Activated naive CD8-positive, alpha-beta T cell treated with anti-CD3 and anti-CD28 coated beads for 36 hours (primary cell): Measurements from ENCODE around the gene JAK2. TPM values are rescaled to one million over a fixed set of nuclear protein-coding genes. Genes with fewer than 3 reads are reported as not detected.
"Not testable (repeated sequence)": the region's sequence is repeated elsewhere in the genome, so short reads cannot be mapped to it uniquely, and the experiment has no call there.

Source experiments
- DNase-seq: peaks from one replicate; pipeline ENCODE4 v3.0.0; 2021
- H3K27ac Mint-ChIP-seq: one replicate; pipeline ENCODE4 v1.8.0; 2022; ENCODE audit warnings: mild to moderate bottlenecking, moderate library complexity, mixed read lengths
- H3K27me3 Mint-ChIP-seq: one replicate; pipeline ENCODE4 v1.8.0; 2022; ENCODE audit warnings: mild to moderate bottlenecking, mixed read lengths
- H3K36me3 Mint-ChIP-seq: one replicate; pipeline ENCODE4 v1.8.0; 2021; ENCODE audit warnings: mild to moderate bottlenecking, mixed read lengths
- H3K4me1 Mint-ChIP-seq: one replicate; pipeline ENCODE4 v1.8.0; 2021; ENCODE audit warnings: mixed read lengths
- H3K4me3 Mint-ChIP-seq: one replicate; pipeline ENCODE4 v1.8.0; 2022; ENCODE audit warnings: mild to moderate bottlenecking, moderate library complexity, mixed read lengths
- H3K9me3 Mint-ChIP-seq: one replicate; pipeline ENCODE4 v1.8.0; 2022; ENCODE audit warnings: mixed read lengths
- total RNA-seq, 2 experiments: library from RNA; stranded (reverse); gene quantifications; one replicate each; pipeline ENCODE4 v1.2.3, GENCODE V29; 2021

JAK2 gene
- total RNA-seq, result 10 to 100 TPM; 33.7 to 35.8 TPM

GRCh38 chr9:4984621-4985385 is at the start of gene JAK2:
Gene JAK2 (plus strand): TSS chr9:4985272. CDS start chr9:5021988, 36,716 bp downstream.
- H3K27me3 Mint-ChIP-seq, result no peaks in the 10 kb centered on the region
- H3K27ac Mint-ChIP-seq, result peak within 1 kb of the TSS; percentile 96
- peaks cover 42% of the 10 kb centered on the region for H3K4me1 Mint-ChIP-seq
- H3K9me3 Mint-ChIP-seq, result no peaks in the 10 kb centered on the region
- DNase-seq, result peak; percentile 90
- H3K36me3 Mint-ChIP-seq, result peaks cover 13% of the 10 kb centered on the region
- H3K4me3 Mint-ChIP-seq, result peak within 1 kb of the TSS; percentile 89

GRCh38 chr9:4936277-4936676 is 48.8 kb upstream of the JAK2 start:
- Mint-ChIP-seq H3K27me3 (no peaks in the 10 kb centered on the region), H3K4me3 (peak overlapping the region; percentile 63), H3K27ac (peak overlapping the region; percentile 96), H3K9me3 (peaks cover 3% of the 10 kb centered on the region), H3K4me1 (peaks cover 53% of the 10 kb centered on the region), H3K36me3 (peaks cover 7% of the 10 kb centered on the region)
- DNase-seq, result no peak

GRCh38 chr9:4936823-4937222 is 48.2 kb upstream of the JAK2 start:
- H3K27ac Mint-ChIP-seq, result peak overlapping the region; percentile 90
- peak; percentile 30 for DNase-seq
- H3K4me3 Mint-ChIP-seq, result peak overlapping the region; percentile 47
- peaks cover 3% of the 10 kb centered on the region for H3K9me3 Mint-ChIP-seq
- H3K4me1 Mint-ChIP-seq, result peaks cover 53% of the 10 kb centered on the region
- H3K36me3 Mint-ChIP-seq, result peaks cover 6% of the 10 kb centered on the region
- no peaks in the 10 kb centered on the region for H3K27me3 Mint-ChIP-seq

- Mint-ChIP-seq H3K36me3 (peaks cover 5% of the 10 kb centered on the region), H3K4me3 (peak overlapping the region; percentile 47), H3K27me3 (no peaks in the 10 kb centered on the region), H3K4me1 (peaks cover 57% of the 10 kb centered on the region), H3K9me3 (peaks cover 3% of the 10 kb centered on the region), H3K27ac (peak overlapping the region; percentile 90)
- peak; percentile 25 for DNase-seq
Measured at GRCh38 chr9:4937446-4937845, 47.6 kb upstream of the JAK2 start.

- peaks cover 5% of the 10 kb centered on the region for H3K36me3 Mint-ChIP-seq
- H3K4me1 Mint-ChIP-seq, result peaks cover 67% of the 10 kb centered on the region
- H3K4me3 Mint-ChIP-seq, result no peak overlapping the region
- peak overlapping the region; percentile 91 for H3K27ac Mint-ChIP-seq
- H3K27me3 Mint-ChIP-seq, result no peaks in the 10 kb centered on the region
- no peak for DNase-seq
- peaks cover 3% of the 10 kb centered on the region for H3K9me3 Mint-ChIP-seq
Measured at GRCh38 chr9:4938496-4938895, 46.6 kb upstream of the JAK2 start.

- peak overlapping the region; percentile 91 for H3K27ac Mint-ChIP-seq
- H3K4me3 Mint-ChIP-seq, result no peak overlapping the region
- H3K27me3 Mint-ChIP-seq, result no peaks in the 10 kb centered on the region
- peaks cover 5% of the 10 kb centered on the region for H3K36me3 Mint-ChIP-seq
- peaks cover 71% of the 10 kb centered on the region for H3K4me1 Mint-ChIP-seq
- DNase-seq, result no peak
- peaks cover 3% of the 10 kb centered on the region for H3K9me3 Mint-ChIP-seq
Measured at GRCh38 chr9:4939118-4939561, 45.9 kb upstream of the JAK2 start.

GRCh38 chr9:4942042-4942691 is 42.9 kb upstream of the JAK2 start:
- Mint-ChIP-seq H3K27ac (peak overlapping the region; percentile 78), H3K4me1 (peaks cover 61% of the 10 kb centered on the region)
- not testable (repeated sequence) for H3K36me3 Mint-ChIP-seq, H3K9me3 Mint-ChIP-seq, DNase-seq, H3K4me3 Mint-ChIP-seq, H3K27me3 Mint-ChIP-seq

- Mint-ChIP-seq H3K9me3 (peaks cover 5% of the 10 kb centered on the region), H3K4me3 (no peak overlapping the region), H3K27me3 (no peaks in the 10 kb centered on the region), H3K4me1 (peaks cover 51% of the 10 kb centered on the region), H3K36me3 (peaks cover 8% of the 10 kb centered on the region), H3K27ac (no peak overlapping the region)
- DNase-seq, result no peak
Measured at GRCh38 chr9:4943346-4943745, 41.7 kb upstream of the JAK2 start.

GRCh38 chr9:4944431-4945211 is 40.5 kb upstream of the JAK2 start:
- not testable (repeated sequence) for H3K27me3 Mint-ChIP-seq, H3K9me3 Mint-ChIP-seq, H3K36me3 Mint-ChIP-seq
- peak overlapping the region; percentile 91 for H3K27ac Mint-ChIP-seq
- peaks cover 38% of the 10 kb centered on the region for H3K4me1 Mint-ChIP-seq
- DNase-seq, result peak; percentile 45
- H3K4me3 Mint-ChIP-seq, result peak overlapping the region; percentile 11

GRCh38 chr9:4946937-4947336 is 38.1 kb upstream of the JAK2 start:
- Mint-ChIP-seq H3K4me1 (peaks cover 28% of the 10 kb centered on the region), H3K36me3 (peaks cover 8% of the 10 kb centered on the region), H3K27me3 (peaks cover 5% of the 10 kb centered on the region), H3K27ac (no peak overlapping the region), H3K4me3 (no peak overlapping the region), H3K9me3 (peaks cover 4% of the 10 kb centered on the region)
- no peak for DNase-seq

- DNase-seq, result no peak
- Mint-ChIP-seq H3K36me3 (peaks cover 8% of the 10 kb centered on the region), H3K4me1 (peaks cover 4% of the 10 kb centered on the region)
Measured at GRCh38 chr9:4955836-4956235, 29.2 kb upstream of the JAK2 start.

GRCh38 chr9:4959031-4959430 is 26.0 kb upstream of the JAK2 start:
- Mint-ChIP-seq H3K36me3 (peaks cover 8% of the 10 kb centered on the region), H3K4me1 (peaks cover 14% of the 10 kb centered on the region), H3K9me3 (peaks cover 12% of the 10 kb centered on the region), H3K27ac (no peak overlapping the region), H3K4me3 (no peak overlapping the region), H3K27me3 (no peaks in the 10 kb centered on the region)
- DNase-seq, result no peak

More at GRCh38 chr9:4955836-4956235, 29.2 kb upstream of the JAK2 start:
- Mint-ChIP-seq H3K9me3 (peaks cover 2% of the 10 kb centered on the region), H3K27me3 (peaks cover 3% of the 10 kb centered on the region), H3K27ac (no peak overlapping the region), H3K4me3 (no peak overlapping the region)

- Mint-ChIP-seq H3K27me3 (no peaks in the 10 kb centered on the region), H3K36me3 (peaks cover 14% of the 10 kb centered on the region), H3K9me3 (peaks cover 15% of the 10 kb centered on the region), H3K4me3 (no peak overlapping the region), H3K4me1 (peaks cover 28% of the 10 kb centered on the region), H3K27ac (no peak overlapping the region)
- no peak for DNase-seq
Measured at GRCh38 chr9:4962085-4962484, 23.0 kb upstream of the JAK2 start.

- no peak overlapping the region for H3K27ac Mint-ChIP-seq
- H3K36me3 Mint-ChIP-seq, result peaks cover 14% of the 10 kb centered on the region
- no peak for DNase-seq
- no peak overlapping the region for H3K4me3 Mint-ChIP-seq
- H3K4me1 Mint-ChIP-seq, result peaks cover 44% of the 10 kb centered on the region
- H3K9me3 Mint-ChIP-seq, result peaks cover 15% of the 10 kb centered on the region
- no peaks in the 10 kb centered on the region for H3K27me3 Mint-ChIP-seq
Measured at GRCh38 chr9:4964540-4964939, 20.5 kb upstream of the JAK2 start.
